Left kidney (tissue), 2 donors: ENCODE measurements around the gene DDX39B. TPM values are rescaled to one million over a fixed set of nuclear protein-coding genes. Genes with fewer than 3 reads are reported as not detected.
"Not testable (repeated sequence)": the region's sequence is repeated elsewhere in the genome, so short reads cannot be mapped to it uniquely, and the experiment has no call there.

Experiments used
- DNase-seq: peaks from one replicate; pipeline ENCODE4 v3.0.0-alpha.2; 2013
- polyA plus RNA-seq: library from polyadenylated mRNA; unstranded; fragments of 120-200 nt; gene quantifications from one replicate; pipeline ENCODE4 v1.2.1, GENCODE V29; 2013; ENCODE audit not compliant: insufficient read length

The DDX39B gene
- polyA plus RNA-seq, 1 donor: 785 TPM

GRCh38 chr6:31486065-31486837 is 55.6 kb downstream of the DDX39B start:
- not testable (repeated sequence) for DNase-seq

GRCh38 chr6:31485055-31485454 is 56.7 kb downstream of the DDX39B start:
- no peak for DNase-seq

GRCh38 chr6:31483392-31483791 is 58.4 kb downstream of the DDX39B start:
- DNase-seq: no peak

GRCh38 chr6:31480574-31480973 is 61.2 kb downstream of the DDX39B start:
- no peak for DNase-seq

Other genes starting within 250 kb of the DDX39B start
- 99.6 TPM for gene HLA-B, start 184.8 kb downstream of the DDX39B start, polyA plus RNA-seq
- 11.2 TPM for gene MICA, start 138.4 kb downstream of the DDX39B start, polyA plus RNA-seq
- gene MICB, start 43.9 kb downstream of the DDX39B start, polyA plus RNA-seq: 2.1 TPM
- 11.9 TPM for gene MCCD1, start 13.0 kb downstream of the DDX39B start, polyA plus RNA-seq
- 8.6 TPM for gene ATP6V1G2, start 4.6 kb upstream of the DDX39B start, polyA plus RNA-seq
- gene NFKBIL1, start 5.6 kb upstream of the DDX39B start, polyA plus RNA-seq: 15.7 TPM
- gene LTA, start 30.3 kb upstream of the DDX39B start, polyA plus RNA-seq: 0.40 TPM
- gene TNF, start 33.6 kb upstream of the DDX39B start, polyA plus RNA-seq: 0.17 TPM
- 0.91 TPM for gene LTB, start 40.4 kb upstream of the DDX39B start, polyA plus RNA-seq
- 2.6 TPM for gene LST1, start 44.3 kb upstream of the DDX39B start, polyA plus RNA-seq
- gene NCR3, start 51.0 kb upstream of the DDX39B start, polyA plus RNA-seq: not detected
- gene AIF1, start 73.2 kb upstream of the DDX39B start, polyA plus RNA-seq: 60.5 TPM
- 184 TPM for gene PRRC2A, start 78.7 kb upstream of the DDX39B start, polyA plus RNA-seq
- 242 TPM for gene BAG6, start 110.7 kb upstream of the DDX39B start, polyA plus RNA-seq
- gene APOM, start 113.9 kb upstream of the DDX39B start, polyA plus RNA-seq: 95.0 TPM
- gene C6orf47, start 118.8 kb upstream of the DDX39B start, polyA plus RNA-seq: 18.2 TPM
- gene GPANK1, start 123.0 kb upstream of the DDX39B start, polyA plus RNA-seq: 27.5 TPM
- 237 TPM for gene CSNK2B, start 124.1 kb upstream of the DDX39B start, polyA plus RNA-seq
- gene LY6G5B, start 128.0 kb upstream of the DDX39B start, polyA plus RNA-seq: 31.1 TPM
- 2.7 TPM for gene LY6G5C, start 139.1 kb upstream of the DDX39B start, polyA plus RNA-seq
- 60.7 TPM for gene ABHD16A, start 161.3 kb upstream of the DDX39B start, polyA plus RNA-seq
- 0.32 TPM for gene LY6G6F, start 164.9 kb upstream of the DDX39B start, polyA plus RNA-seq
- not detected for gene LY6G6D, start 173.3 kb upstream of the DDX39B start, polyA plus RNA-seq
- gene LY6G6C, start 179.7 kb upstream of the DDX39B start, polyA plus RNA-seq: 1.1 TPM
- 1.7 TPM for gene MPIG6B, start 181.4 kb upstream of the DDX39B start, polyA plus RNA-seq
- gene DDAH2, start 187.3 kb upstream of the DDX39B start, polyA plus RNA-seq: 148 TPM
- 268 TPM for gene CLIC1, start 194.5 kb upstream of the DDX39B start, polyA plus RNA-seq
- 62.2 TPM for gene MSH5, start 198.0 kb upstream of the DDX39B start, polyA plus RNA-seq
- 16.0 TPM for gene SAPCD1, start 220.7 kb upstream of the DDX39B start, polyA plus RNA-seq
- 8.5 TPM for gene VWA7, start 235.3 kb upstream of the DDX39B start, polyA plus RNA-seq